ENCODE measurements around the gene UBN2. TPM values are rescaled to one million over a fixed set of nuclear protein-coding genes. Genes with fewer than 3 reads are reported as not detected.

The UBN2 gene
- total RNA-seq, 1 donor from 2014 or later = 34.4 TPM

GRCh38 chr7:139241258-139241657 is 10.2 kb downstream of the UBN2 start:
- DNase-seq (ENCODE audit: low spot score in 2 of 2, unreplicated experiment in 2 of 2) = no peak
- H3K36me3 Mint-ChIP-seq = peaks cover 40% of the 10 kb centered on the region
- no peak overlapping the region for H3K27ac Mint-ChIP-seq
- no peak overlapping the region for H3K4me3 Mint-ChIP-seq
- no peak for TF ChIP-seq CTCF (IDR thresholded peaks at IDR 0.05; ENCODE audit: unreplicated experiment)
- no peaks in the 10 kb centered on the region for H3K9me3 Mint-ChIP-seq
- no peaks in the 10 kb centered on the region for H3K4me1 Mint-ChIP-seq
- H3K27me3 Mint-ChIP-seq (ENCODE audit: low read depth) = no peaks in the 10 kb centered on the region

- Mint-ChIP-seq H3K27ac (no peak overlapping the region), H3K36me3 (peaks cover 37% of the 10 kb centered on the region), H3K4me1 (no peaks in the 10 kb centered on the region), H3K4me3 (no peak overlapping the region), H3K9me3 (no peaks in the 10 kb centered on the region), H3K27me3 (ENCODE audit: low read depth) (no peaks in the 10 kb centered on the region)
- DNase-seq (ENCODE audit: low spot score in 2 of 2, unreplicated experiment in 2 of 2) = no peak
- no peak for TF ChIP-seq CTCF (IDR thresholded peaks at IDR 0.05; ENCODE audit: unreplicated experiment)
Observed at GRCh38 chr7:139242741-139243281, 11.8 kb downstream of the UBN2 start.

DNA sequence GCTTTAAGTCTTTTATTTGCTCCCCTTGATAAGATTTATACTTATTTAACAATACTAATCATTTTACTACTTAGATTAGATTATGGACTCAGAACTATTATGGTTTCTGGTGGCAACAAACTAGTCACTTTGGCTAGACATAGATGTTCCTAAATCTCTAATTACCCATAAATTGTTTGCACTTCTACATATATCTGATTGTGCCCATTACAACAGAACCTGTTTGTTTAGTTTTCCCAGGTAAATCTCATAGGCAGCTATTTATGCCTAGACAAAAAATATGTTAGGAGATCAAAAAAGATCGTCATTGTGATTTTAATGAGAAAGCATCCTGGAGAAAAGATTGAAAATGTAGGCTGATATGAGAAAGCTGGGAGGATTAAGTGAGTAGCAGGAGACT is 14.4 kb downstream of the UBN2 start:
- no peak overlapping the region for H3K4me3 Mint-ChIP-seq
- no peak for DNase-seq (ENCODE audit: low spot score in 2 of 2, unreplicated experiment in 2 of 2)
- no peak overlapping the region for H3K27ac Mint-ChIP-seq
- peaks cover 30% of the 10 kb centered on the region for H3K36me3 Mint-ChIP-seq
- no peaks in the 10 kb centered on the region for H3K27me3 Mint-ChIP-seq (ENCODE audit: low read depth)
- H3K4me1 Mint-ChIP-seq = no peaks in the 10 kb centered on the region
- TF ChIP-seq CTCF (IDR thresholded peaks at IDR 0.05; ENCODE audit: unreplicated experiment) = no peak
- no peaks in the 10 kb centered on the region for H3K9me3 Mint-ChIP-seq

GRCh38 chr7:139246494-139246893 is 15.5 kb downstream of the UBN2 start:
- H3K27me3 Mint-ChIP-seq (ENCODE audit: low read depth) = no peaks in the 10 kb centered on the region
- H3K9me3 Mint-ChIP-seq = no peaks in the 10 kb centered on the region
- no peak overlapping the region for H3K27ac Mint-ChIP-seq
- no peaks in the 10 kb centered on the region for H3K4me1 Mint-ChIP-seq
- H3K36me3 Mint-ChIP-seq = peaks cover 27% of the 10 kb centered on the region
- TF ChIP-seq CTCF (IDR thresholded peaks at IDR 0.05; ENCODE audit: unreplicated experiment) = no peak
- no peak for DNase-seq (ENCODE audit: low spot score in 2 of 2, unreplicated experiment in 2 of 2)
- no peak overlapping the region for H3K4me3 Mint-ChIP-seq

DNA sequence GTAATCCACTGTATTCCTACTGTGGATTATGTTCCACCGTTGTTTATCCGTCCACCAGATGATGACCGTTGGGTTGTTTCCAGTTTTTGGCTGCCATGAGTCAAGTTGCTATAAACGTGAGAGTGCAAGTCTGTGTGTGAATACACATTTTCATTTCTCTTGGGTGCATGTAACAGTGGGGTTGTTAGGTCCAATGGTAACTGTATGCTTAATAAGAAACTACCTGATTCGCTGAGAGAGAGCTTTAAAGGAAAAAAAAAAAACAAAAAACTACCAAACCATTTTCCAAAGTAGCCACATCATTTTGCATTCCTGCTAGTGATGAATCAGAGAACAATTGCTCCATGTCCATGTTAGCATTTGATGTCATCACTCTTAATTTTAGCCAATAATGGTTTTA is 15.9 kb downstream of the UBN2 start:
- TF ChIP-seq CTCF (IDR thresholded peaks at IDR 0.05; ENCODE audit: unreplicated experiment) = no peak
- no peaks in the 10 kb centered on the region for H3K27me3 Mint-ChIP-seq (ENCODE audit: low read depth)
- no peaks in the 10 kb centered on the region for H3K9me3 Mint-ChIP-seq
- H3K27ac Mint-ChIP-seq = no peak overlapping the region
- H3K4me3 Mint-ChIP-seq = no peak overlapping the region
- H3K36me3 Mint-ChIP-seq = peaks cover 31% of the 10 kb centered on the region
- DNase-seq (ENCODE audit: low spot score in 2 of 2, unreplicated experiment in 2 of 2) = no peak
- no peaks in the 10 kb centered on the region for H3K4me1 Mint-ChIP-seq

Data from mesothelial cell of epicardium (in vitro differentiated cells).